GM19468 (cell line): ENCODE results near the gene TRIM7.
"Not testable (repeated sequence)": the region's sequence is repeated elsewhere in the genome, so short reads cannot be mapped to it uniquely, and the experiment has no call there.

Experiments
- ATAC-seq: cut with Tn5 transposase; IDR thresholded peaks from one replicate; pipeline ENCODE4 v1.9.1; 2021; ENCODE audit warnings: mild to moderate bottlenecking, moderate library complexity, moderate number of reproducible peaks; ENCODE audit not compliant: unreplicated experiment; ENCODE audit errors: extremely low read depth

Gene TRIM7

DNA sequence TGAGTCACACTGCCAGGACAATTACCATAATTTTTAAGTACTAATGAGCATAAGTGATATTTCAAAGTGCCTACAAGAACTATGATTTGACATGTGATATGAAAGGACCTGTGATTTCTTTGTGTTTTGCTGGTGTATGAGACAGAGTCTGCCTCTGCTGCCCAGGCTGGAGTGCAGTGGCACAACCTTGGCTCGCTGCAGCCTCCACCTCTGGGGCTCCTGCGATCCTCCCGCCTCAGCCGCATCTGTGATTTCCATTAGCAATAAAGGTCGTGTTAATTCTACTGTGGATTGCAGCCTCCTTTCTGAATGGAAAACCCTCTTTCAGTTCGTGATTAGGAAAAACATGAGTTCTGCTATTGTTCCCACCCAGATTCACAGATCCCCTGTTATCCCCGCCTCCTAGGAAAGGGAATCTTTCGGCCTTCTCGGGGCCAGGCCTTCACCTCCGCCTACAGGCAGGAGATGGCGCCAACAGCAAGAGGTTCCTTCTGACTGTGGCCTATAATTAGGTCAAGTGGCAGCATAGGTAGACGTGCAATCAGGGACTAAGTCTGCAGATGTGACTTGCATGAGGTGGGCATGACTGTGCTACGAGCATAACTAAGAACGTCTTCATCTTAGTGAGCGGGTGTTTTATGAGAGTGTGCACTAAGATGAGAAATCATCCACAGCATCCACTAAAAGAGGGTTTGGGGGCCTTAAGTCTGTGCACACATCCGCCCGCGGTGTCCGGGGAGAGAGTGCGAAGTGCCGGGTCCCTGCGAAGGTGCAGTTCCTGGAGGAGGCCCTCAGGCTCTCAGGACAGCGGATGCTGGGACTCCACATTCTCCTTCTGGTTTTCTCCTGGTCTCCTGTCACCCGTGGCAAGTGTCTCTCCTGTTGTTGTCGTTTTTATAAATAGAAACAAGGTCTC is 23.1 kb downstream of the TRIM7 start:
- ATAC-seq = no peak

DNA sequence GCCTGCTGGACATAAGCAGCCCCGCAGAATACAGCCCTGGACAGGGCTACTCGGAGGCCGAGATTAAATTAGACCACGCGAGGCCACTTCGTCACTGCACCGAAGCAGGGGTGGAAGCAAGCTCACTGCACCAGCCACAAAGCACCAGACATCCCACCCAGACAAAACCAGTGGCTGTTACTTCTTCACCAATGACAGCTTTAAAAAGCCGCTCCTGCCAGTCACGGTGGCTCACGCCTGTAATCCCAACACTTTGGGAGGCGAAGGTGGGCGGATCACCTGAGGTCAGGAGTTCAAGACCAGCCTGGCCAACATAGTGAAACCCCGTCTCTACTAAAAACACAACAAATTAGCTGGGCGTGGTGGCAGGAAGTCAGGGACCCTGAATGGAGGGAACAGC is 27.4 kb downstream of the TRIM7 start:
- not testable (repeated sequence) for ATAC-seq

DNA sequence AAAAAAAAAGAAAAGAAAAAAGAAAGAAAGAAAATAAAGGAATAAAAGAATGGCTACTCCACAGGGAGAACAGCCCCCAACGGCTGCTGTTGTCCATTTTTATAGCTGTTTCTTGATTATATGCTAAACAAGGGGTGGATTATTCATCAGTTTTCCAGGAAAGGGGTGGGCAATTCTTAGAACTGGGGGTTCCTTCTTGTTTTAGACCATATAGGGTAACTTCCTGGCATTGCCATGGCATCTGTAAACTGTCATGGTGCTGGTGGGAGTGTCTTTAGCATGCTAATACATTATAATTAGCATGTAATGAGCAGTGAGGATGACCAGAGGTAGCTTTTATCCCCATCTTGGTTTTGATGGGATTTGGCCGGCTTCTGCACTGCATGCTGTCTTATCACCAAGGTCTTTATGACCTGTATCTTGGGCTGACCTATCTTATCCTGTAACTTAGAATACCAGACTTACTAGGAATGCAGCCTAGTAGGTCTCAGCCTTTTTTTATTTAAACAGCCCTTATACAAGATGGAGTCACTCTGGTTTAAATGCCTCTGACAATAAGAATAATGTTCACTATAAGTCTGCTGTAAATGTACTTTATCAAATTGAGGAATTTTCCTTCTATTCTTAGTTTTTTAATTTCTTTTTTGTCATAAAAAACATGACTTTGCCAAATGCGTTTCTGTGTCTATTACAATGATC is 28.6 kb downstream of the TRIM7 start:
- ATAC-seq = no peak

DNA sequence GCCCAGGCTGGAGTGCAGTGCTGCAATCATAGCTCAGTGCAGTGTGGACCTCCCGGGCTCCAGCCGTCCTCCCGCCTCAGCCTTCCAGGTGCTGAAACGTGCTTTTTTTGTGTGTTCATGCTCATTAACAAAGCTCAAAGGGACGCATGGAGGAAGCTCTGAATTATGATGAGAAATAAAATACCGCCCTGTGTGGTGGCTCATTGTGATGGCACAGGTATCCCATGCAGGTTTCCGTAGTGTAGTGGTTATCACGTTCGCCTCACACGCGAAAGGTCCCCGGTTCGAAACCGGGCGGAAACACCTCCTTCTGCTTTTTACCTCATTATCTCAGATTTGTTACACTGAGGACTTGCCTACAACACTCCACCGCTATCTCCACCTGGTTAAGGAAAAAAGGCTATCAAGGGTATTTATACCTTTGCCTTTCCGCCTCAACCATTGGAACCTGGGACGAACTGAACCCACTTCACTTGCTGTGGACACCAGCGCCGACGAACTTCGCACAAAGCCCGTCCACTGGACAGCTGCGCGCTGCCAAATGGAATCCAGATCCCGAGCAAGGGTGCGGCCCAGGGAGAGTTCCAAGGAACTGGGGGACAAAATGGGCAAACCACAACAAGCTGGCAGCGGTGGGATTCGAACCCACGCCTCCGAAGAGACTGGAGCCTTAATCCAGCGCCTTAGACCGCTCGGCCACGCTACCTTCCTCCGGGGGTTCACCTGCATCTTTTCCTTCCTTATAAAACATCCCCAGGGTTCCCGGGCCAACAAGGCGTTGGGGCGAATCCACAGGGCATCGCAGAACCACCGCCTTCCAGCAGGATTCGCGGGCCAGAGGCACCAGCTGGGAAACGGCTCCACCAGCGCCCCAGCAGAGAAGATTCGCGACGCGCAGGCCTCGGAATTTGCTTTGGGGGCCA is 31.3 kb downstream of the TRIM7 start:
- ATAC-seq = peak; percentile 40

DNA sequence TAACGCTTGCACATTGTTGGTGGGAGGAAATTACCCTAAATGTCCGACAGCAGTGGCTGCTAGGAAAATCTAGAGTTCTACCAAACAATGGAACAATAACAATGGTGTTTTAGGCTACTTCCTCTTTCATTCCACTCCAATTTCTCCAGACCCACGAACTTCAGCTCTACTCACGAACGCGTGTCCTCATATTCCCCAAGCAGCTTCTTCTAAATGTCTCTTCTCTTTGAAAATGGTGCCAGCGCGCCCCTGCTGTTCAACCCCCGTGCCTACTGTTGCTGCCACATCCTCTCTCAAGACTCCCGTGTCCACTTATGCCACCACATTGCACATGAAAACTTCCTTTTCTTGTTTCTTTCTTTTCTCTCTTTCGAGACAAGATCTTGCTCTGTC is 32.0 kb downstream of the TRIM7 start:
- no peak for ATAC-seq

DNA sequence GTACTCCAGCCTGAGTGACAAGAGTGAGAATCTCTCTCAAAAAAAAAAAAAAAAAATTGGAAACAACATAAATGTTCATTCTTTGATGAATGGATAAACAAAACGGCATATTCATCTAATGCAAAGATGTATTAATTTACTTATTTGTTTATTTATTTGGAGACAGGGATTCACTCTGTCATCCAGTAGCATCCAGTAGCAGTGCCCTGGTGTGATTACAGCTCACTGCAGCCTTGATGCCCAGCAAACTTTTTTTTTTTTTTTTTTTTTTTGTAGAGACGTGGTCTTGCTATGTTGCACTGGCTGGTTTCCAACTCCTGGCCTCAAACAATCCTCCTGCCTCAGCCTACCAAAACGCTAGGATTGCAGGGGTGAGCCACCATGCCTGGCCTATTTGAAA is 33.2 kb downstream of the TRIM7 start:
- ATAC-seq = no peak

DNA sequence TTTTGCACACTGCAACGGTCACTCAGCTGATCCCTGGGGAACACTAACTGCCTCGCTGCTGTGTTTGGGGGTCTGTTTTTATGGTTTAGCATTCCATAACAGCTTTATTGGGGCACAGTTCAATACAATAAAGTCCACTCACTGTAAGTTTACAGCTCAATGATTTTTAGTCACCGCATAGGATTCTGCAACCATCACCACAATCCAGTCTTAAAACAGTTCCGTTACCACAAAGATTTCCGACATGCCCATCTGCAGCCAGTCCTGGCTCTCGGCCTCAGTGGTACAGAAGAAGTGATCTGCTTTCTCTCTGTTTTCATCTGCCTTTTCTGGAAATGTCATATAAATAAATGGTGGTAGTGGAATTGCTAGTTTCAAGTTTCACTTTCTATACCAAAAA is 34.0 kb downstream of the TRIM7 start:
- no peak for ATAC-seq

DNA sequence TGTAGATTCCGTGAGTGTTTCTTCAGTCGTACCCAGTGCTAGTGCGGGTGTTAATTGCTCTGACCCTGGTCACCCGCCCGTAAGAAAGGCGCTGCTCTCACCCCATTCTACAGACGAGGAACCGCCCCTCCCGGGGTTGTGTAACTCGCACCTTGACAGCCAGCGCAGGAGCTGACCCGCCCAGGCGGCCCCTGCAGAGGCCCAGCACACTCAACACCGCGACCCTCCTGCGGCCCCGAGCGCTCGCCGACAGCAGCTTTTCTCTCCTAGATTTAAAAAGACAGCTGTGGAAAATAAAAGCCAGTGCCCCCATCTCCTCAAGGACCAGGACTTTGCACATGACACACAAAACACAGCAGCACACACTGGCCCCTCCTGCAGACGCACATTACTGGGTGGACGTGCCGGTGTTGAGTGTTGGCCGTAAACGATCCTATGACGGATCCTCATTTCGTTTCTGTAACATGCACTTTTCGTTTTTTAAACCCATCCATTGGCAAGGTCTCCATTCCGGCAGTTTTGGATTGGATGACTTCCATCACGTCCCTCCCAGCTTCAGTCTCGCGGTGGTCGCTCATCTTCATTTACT is 34.7 kb downstream of the TRIM7 start:
- ATAC-seq = no peak

DNA sequence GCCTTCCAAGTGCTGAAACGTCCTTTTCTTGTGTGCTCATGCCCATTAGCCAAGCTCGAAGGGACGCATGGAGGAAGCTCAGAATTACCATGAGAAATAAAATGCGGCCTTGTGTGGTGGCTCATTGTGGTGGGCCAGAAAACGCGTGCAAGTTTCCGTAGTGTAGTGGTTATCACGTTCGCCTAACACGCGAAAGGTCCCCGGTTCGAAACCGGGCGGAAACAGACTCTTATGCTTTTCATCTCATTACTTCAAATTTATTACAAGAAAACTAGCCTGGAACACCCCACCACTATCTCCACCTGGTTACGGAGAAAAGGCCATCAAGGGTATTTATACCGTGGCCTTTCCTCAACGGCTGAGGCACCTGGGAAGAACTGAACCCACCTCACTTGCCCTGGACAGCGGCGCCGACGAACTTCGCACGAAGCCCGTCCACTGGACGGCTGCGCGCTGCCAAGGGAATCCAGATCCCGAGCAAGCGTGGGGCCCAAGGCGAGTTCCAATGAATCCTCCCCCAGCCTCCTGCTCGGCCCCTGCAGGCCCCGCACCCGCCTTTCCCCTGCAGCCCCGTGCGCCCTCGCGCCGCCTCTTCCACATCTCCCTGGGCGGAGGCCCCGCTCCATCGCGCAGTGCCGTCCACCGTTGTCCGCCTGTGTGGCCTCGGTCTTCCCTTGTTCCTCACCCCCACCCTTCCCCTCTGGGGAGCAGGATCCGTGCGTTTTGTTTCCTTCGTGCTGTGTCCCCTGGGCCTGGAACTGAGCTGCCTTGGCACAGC is 35.3 kb downstream of the TRIM7 start:
- ATAC-seq = not testable (repeated sequence)

DNA sequence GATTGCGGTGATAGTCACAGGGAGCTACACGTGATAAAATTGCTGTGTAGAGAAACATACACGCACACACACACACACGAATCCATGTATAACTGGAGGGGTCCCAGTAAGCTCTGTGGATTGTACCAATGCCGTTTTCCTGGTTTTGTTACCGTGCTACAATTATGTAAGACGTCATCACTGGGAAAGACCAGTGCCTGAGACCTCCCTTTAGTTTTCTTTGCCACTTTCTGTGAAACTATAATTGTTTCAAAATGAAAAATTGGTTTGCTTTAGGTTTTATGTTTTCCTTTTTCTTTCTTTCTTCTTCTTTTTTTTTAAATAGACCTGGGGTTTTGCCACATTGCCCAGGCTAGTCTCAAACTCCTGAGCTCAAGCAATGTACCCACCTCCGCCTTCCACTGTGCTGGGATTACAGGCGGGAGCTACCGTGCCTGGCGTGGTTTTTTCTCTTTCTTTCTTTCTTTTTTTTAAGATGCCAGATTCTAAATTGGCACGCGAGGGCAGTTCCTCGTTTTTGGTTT is 36.3 kb downstream of the TRIM7 start:
- ATAC-seq = no peak

DNA sequence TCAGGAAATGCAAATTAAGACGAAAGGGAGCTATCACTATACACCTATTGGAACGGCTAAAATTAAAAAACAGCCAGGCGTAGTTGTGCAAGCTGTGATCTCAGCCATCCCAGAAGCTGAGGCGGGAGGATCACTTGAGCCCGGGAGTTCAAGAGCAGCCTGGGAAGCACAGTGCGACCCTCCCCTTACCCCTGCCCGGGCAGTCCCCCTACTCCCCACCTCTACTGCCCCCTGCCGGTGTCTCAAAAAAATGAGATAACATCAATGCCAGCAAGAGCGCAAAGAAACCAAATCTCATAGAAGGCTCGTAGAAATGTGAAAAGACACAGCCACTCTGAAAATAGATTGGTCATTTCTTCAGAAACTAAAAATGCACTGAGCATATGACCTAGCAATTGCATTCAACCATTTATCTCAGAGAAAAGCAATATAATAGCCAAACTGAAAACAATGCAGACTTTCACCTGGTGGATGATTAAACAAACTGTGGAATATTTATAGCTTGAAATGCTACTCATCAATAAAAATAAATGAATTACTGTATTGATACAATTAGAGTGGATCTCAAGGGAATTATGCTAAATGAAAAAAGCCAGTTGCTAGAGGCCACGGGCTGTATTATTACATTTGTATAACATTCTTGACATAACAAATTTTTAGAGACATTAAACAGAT is 37.0 kb downstream of the TRIM7 start:
- no peak for ATAC-seq

DNA sequence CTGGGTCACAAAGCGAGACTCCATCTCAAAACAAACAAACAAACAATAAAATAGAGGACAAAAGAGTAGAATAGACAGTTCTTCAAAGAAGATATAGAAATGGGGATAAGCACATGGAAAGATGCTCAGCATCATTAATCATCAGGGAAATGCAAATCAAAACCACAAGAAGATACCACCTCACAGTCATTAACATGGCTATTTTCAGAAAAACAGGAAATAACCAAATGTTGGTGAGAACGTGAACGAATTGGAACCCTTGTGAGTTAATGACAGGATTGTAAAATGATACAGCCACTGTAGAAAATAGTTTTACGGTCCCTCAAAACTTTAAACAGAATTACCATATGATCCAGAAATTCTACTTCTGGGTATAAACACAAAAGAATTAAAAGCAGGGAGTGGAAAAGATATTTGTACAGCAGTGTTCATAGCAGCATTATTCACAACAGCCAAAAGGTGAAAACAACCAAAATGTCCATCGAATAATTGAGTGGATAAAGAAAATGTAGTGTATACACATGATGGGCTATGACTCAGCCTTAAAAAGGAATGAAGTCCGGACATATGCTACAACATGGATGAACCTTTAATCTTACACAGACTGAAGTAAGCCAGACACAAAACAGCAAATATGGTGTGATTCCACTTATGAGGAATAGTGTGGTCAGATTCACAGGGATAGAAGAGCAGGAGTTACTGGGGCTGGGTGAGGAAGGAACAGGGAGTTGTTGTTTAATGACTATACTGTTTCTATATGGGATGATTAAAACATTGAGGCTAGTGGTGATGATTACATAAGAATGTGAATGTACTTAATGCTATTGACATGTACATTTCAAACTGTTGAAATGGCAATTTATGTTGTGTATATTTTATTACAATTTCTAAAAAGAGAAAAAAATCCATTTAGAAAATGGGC is 37.9 kb downstream of the TRIM7 start:
- no peak for ATAC-seq

DNA sequence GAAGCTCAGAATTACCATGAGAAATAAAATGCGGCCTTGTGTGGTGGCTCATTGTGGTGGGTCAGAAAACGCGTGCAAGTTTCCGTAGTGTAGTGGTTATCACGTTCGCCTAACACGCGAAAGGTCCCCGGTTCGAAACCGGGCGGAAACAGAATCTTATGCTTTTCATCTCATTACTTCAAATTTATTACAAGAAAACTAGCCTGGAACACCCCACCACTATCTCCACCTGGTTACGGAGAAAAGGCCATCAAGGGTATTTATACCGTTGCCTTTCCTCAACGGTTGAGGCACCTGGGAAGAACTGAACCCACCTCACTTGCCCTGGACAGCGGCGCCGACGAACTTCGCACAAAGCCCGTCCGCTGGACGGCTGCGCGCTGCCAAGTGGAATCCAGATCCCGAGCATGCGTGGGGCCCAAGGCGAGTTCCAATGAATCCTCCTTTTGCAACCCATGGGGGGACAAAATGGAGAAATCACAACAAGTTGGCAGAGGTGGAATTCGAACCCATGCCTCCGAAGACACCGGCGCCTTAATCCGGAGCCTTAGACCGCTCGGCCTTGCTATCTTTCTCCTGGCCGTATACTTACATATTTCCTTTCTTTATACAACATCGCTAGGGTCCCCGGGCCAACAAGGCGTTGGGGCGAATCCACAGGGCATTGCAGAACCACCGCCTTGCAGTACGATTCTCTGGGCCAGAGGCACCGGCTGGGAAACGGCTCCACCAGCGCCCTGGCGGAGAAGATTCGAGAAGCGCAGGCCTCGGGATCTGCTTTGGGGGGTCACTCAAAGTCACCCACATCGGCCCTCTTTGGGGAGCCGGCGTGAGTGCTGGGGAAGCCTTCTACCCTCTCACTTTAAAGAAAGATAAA is 40.7 kb downstream of the TRIM7 start:
- ATAC-seq = no peak

DNA sequence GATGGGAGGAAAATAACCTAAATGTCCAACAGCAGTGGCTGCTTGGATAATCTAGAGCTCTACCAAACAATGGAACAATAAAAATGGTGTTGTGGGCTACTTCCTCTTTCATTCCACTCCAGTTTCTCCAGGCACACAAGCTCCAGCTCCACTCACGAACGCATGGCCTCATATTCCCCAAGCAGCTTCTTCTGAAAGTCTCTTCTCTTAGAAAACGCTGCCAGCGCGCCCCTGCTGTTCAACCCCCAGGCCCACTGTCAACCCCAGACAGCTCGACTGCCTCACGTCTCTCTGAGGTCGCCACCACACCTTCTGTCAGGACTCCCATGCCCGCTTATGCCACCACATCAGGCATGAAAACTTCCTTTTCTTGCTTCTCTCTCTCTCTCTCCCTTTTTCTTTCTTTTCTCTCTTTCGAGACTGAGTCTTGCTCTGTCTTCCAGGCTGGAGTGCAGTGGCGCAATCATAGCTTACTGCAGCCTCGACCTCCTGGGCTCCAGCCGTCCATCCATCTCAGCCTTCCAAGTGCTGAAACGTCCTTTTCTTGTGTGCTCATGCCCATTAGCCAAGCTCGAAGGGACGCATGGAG is 41.4 kb downstream of the TRIM7 start:
- no peak for ATAC-seq

DNA sequence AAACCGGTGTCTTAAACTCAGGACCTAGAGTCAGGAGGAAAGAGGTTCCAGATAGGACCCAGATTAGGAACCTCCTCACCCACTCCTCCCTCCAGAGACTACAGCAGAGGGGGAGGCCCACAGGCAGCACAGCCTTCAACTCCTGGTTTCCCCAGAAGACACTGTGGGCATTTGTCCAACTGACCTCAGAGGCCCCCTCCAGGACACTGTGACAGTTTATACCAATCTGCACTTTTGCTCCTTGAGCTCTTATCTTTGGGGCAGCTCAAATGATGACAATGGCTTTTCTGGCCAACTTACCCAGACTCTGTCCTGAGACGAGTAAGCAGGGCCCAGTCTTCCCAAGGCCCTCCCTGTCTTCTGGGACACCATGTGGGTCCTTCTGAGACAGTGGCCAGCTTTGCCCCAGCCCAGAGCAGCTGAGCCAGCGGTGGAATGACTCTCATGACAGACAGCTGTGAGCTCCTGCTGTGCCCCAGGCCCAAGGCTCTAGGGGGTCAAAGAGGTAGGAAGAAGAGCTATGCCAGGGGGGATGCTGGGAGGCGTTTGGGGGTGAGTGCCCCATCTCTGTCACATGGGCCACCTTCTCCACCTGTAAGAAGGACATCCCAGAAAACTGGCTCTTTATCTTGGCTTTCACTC is 43.3 kb downstream of the TRIM7 start:
- ATAC-seq = no peak
